Liver (tissue), 9 donors: ENCODE results near the gene UQCR10. TPM values are rescaled to one million over a fixed set of nuclear protein-coding genes. Genes with fewer than 3 reads are reported as not detected.

Source experiments
- DNase-seq: peaks from one replicate; pipeline ENCODE4 v3.0.0-alpha.2; 2017; ENCODE audit warnings: low spot score
- H3K27ac ChIP-seq, 2 donors: one replicate each; pipeline ENCODE4 v1.7.0; 2013; ENCODE audit warnings: inconsistent platforms in 2 of 2, low read length in 2 of 2, control low read depth in 1 of 2, low read depth in 1 of 2, mild to moderate bottlenecking in 1 of 2
- H3K27me3 ChIP-seq, 4 donors: one replicate each; pipeline versions ENCODE4 v1.6.1 to v1.7.0; 2013; ENCODE audit warnings: low read length in 3 of 4, inconsistent platforms in 1 of 4, mild to moderate bottlenecking in 1 of 4, moderate library complexity in 1 of 4; ENCODE audit not compliant: control insufficient read depth in 4 of 4, insufficient read depth in 4 of 4
- H3K36me3 ChIP-seq, 4 donors: one replicate each; pipeline versions ENCODE4 v1.6.1 to v1.7.0; 2013; ENCODE audit warnings: low read length in 3 of 4, mild to moderate bottlenecking in 3 of 4, low read depth in 1 of 4, moderate library complexity in 1 of 4; ENCODE audit not compliant: control insufficient read depth in 4 of 4, insufficient read depth in 3 of 4
- H3K4me1 ChIP-seq, 4 donors: one replicate each; pipeline versions ENCODE4 v1.6.1 to v1.7.0; 2013; ENCODE audit warnings: low read length in 3 of 4, mild to moderate bottlenecking in 3 of 4, moderate library complexity in 1 of 4; ENCODE audit not compliant: control insufficient read depth in 4 of 4, insufficient read depth in 4 of 4
- H3K4me3 ChIP-seq, 3 donors: one replicate each; pipeline versions ENCODE4 v1.6.1 to v1.7.0; 2013; ENCODE audit warnings: low read length in 3 of 3, control low read depth in 1 of 3, low read depth in 1 of 3, mild to moderate bottlenecking in 1 of 3
- H3K9ac ChIP-seq, 2 donors: one replicate each; pipeline ENCODE4 v1.7.0; 2013; ENCODE audit warnings: low read length in 2 of 2, mild to moderate bottlenecking in 2 of 2, moderate library complexity in 2 of 2, control low read depth in 1 of 2, low read depth in 1 of 2
- H3K9me3 ChIP-seq, 4 donors: one replicate each; pipeline versions ENCODE4 v1.6.1 to v1.7.0; 2013; ENCODE audit warnings: low read length in 3 of 4; ENCODE audit not compliant: control insufficient read depth in 4 of 4
- EGR1 ChIP-seq, 2 donors: IDR thresholded peaks; 2 replicates each; pipeline ENCODE4 v1.6.1; 2016 to 2018; ENCODE audit warnings: antibody characterized with exemption in 2 of 2, low read depth in 2 of 2
- FOXA2 ChIP-seq: IDR thresholded peaks from 2 replicates; pipeline ENCODE4 v1.6.1; 2016; ENCODE audit warnings: antibody characterized with exemption
- GABPA ChIP-seq, 2 donors: IDR thresholded peaks in 1 of 2; conservative IDR thresholded peaks in 1 of 2; 2 replicates each; pipeline ENCODE4 v1.6.1; 2016; ENCODE audit warnings: antibody characterized with exemption in 2 of 2, mild to moderate bottlenecking in 1 of 2, moderate library complexity in 1 of 2
- HNF4A ChIP-seq, 2 donors: conservative IDR thresholded peaks; 2 replicates each; pipeline ENCODE4 v1.6.1; 2016; ENCODE audit warnings: antibody characterized with exemption in 2 of 2, mild to moderate bottlenecking in 2 of 2
- HNF4G ChIP-seq: IDR thresholded peaks from 2 replicates; pipeline ENCODE4 v1.6.1; 2016; ENCODE audit warnings: antibody characterized with exemption
- JUND ChIP-seq, 2 donors: IDR thresholded peaks; 2 replicates each; pipeline ENCODE4 v1.6.1; 2016; ENCODE audit warnings: antibody characterized with exemption in 2 of 2
- MAX ChIP-seq: IDR thresholded peaks from 2 replicates; pipeline ENCODE4 v1.6.1; 2016; ENCODE audit warnings: antibody characterized with exemption
- NR2F2 ChIP-seq: IDR thresholded peaks from 2 replicates; pipeline ENCODE4 v1.6.1; 2016; ENCODE audit warnings: antibody characterized with exemption
- RAD21 ChIP-seq, 2 donors: IDR thresholded peaks; 2 replicates each; pipeline ENCODE4 v1.6.1; 2016; ENCODE audit warnings: antibody characterized with exemption in 2 of 2, mild to moderate bottlenecking in 2 of 2
- REST ChIP-seq: IDR thresholded peaks from 2 replicates; pipeline ENCODE4 v1.6.1; 2016; ENCODE audit warnings: antibody characterized with exemption, mild to moderate bottlenecking
- RXRA ChIP-seq, 2 donors: IDR thresholded peaks; 2 replicates each; pipeline ENCODE4 v1.6.1; 2017 to 2018; ENCODE audit warnings: antibody characterized with exemption in 2 of 2, mild to moderate bottlenecking in 1 of 2
- SP1 ChIP-seq: IDR thresholded peaks from 2 replicates; pipeline ENCODE4 v1.6.1; 2018; ENCODE audit warnings: antibody characterized with exemption, mild to moderate bottlenecking
- TAF1 ChIP-seq: conservative IDR thresholded peaks from 2 replicates; pipeline ENCODE4 v1.6.1; 2016; ENCODE audit warnings: antibody characterized with exemption, mild to moderate bottlenecking
- YY1 ChIP-seq: IDR thresholded peaks from 2 replicates; pipeline ENCODE4 v1.6.1; 2016; ENCODE audit warnings: antibody characterized with exemption, mild to moderate bottlenecking
- WGBS: extraction: QIAGEN DNeasy Blood & Tissue Kit; methylation state at CpG from one replicate; pipeline ENCODE4 v1.1.7; 2013; 5-methylcytosine and 5-hydroxymethylcytosine counted together
- polyA plus RNA-seq, 2 donors: library from polyadenylated mRNA; stranded (reverse) in 1 of 2; unstranded in 1 of 2; fragments of 200-250 nt in 1 of 2; fragments of >200 nt in 1 of 2; fragmentation: Nextera tagmentation in 1 of 2; extraction: Ambion mirVana in 1 of 2; gene quantifications; one replicate each; pipeline versions ENCODE4 v1.2.1 to v1.2.3, GENCODE V29; 2013 to 2015
- total RNA-seq, 2 donors: library from RNA; depleted of rRNA; stranded (reverse); fragments of >200 nt; gene quantifications; one replicate each; pipeline ENCODE4 v1.2.3, GENCODE V29; 2014
- TF ChIP-seq, protein P1 (sequence below): IDR thresholded peaks from 2 replicates; pipeline ENCODE4 v1.6.1; 2016; ENCODE audit warnings: antibody characterized with exemption
- TF ChIP-seq, protein P2 (sequence below): IDR thresholded peaks from 2 replicates; pipeline ENCODE4 v1.6.1; 2016; ENCODE audit warnings: antibody characterized with exemption
- TF ChIP-seq, protein P3 (sequence below): fragments of 150-350 bp; IDR thresholded peaks from 2 replicates; pipeline ENCODE4 v1.5.1; 2017; ENCODE audit warnings: improper control_type of control experiment, low read depth, low read length; ENCODE audit not compliant: missing input control
- donor health status: healthy.
- donor health status: healthy.
- donor health status: healthy.
- donor health status: healthy.
- donor health status: healthy.

UQCR10 gene
- total and polyA plus RNA-seq, 4 donors, result 40.2 to 243 (median 102) TPM

GRCh38 chr22:29726106-29726505, 41.1 kb upstream of the UQCR10 start:
- TF ChIP-seq RXRA (IDR thresholded peaks at IDR 0.05) (no peak), JUND (IDR thresholded peaks at IDR 0.05) (no peak), GABPA (IDR thresholded peaks at IDR 0.05 in 1 of 2, conservative IDR thresholded peaks at IDR 0.05 in 1 of 2) (no peak), TAF1 (no peak), HNF4G (no peak), EGR1 (IDR thresholded peaks at IDR 0.05; ENCODE audit: low read depth in 2 of 2) (no peak), REST (no peak), SP1 (no peak), NR2F2 (no peak), YY1 (no peak), HNF4A (conservative IDR thresholded peaks at IDR 0.05) (no peak), FOXA2 (no peak), RAD21 (IDR thresholded peaks at IDR 0.05) (no peak)
- TF ChIP-seq, protein P1, sequence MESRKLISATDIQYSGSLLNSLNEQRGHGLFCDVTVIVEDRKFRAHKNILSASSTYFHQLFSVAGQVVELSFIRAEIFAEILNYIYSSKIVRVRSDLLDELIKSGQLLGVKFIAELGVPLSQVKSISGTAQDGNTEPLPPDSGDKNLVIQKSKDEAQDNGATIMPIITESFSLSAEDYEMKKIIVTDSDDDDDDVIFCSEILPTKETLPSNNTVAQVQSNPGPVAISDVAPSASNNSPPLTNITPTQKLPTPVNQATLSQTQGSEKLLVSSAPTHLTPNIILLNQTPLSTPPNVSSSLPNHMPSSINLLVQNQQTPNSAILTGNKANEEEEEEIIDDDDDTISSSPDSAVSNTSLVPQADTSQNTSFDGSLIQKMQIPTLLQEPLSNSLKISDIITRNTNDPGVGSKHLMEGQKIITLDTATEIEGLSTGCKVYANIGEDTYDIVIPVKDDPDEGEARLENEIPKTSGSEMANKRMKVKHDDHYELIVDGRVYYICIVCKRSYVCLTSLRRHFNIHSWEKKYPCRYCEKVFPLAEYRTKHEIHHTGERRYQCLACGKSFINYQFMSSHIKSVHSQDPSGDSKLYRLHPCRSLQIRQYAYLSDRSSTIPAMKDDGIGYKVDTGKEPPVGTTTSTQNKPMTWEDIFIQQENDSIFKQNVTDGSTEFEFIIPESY, result no peak
- TF ChIP-seq, protein P2, sequence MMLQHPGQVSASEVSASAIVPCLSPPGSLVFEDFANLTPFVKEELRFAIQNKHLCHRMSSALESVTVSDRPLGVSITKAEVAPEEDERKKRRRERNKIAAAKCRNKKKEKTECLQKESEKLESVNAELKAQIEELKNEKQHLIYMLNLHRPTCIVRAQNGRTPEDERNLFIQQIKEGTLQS, result no peak
- TF ChIP-seq, protein P3, sequence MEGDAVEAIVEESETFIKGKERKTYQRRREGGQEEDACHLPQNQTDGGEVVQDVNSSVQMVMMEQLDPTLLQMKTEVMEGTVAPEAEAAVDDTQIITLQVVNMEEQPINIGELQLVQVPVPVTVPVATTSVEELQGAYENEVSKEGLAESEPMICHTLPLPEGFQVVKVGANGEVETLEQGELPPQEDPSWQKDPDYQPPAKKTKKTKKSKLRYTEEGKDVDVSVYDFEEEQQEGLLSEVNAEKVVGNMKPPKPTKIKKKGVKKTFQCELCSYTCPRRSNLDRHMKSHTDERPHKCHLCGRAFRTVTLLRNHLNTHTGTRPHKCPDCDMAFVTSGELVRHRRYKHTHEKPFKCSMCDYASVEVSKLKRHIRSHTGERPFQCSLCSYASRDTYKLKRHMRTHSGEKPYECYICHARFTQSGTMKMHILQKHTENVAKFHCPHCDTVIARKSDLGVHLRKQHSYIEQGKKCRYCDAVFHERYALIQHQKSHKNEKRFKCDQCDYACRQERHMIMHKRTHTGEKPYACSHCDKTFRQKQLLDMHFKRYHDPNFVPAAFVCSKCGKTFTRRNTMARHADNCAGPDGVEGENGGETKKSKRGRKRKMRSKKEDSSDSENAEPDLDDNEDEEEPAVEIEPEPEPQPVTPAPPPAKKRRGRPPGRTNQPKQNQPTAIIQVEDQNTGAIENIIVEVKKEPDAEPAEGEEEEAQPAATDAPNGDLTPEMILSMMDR, result no peak
- Histone ChIP-seq H3K9ac (no peak overlapping the region), H3K36me3 (peaks cover 0 to 8% (median 3%) of the 10 kb centered on the region in 4 donors), H3K27me3 (no peaks in the 10 kb centered on the region), H3K4me3 (no peak overlapping the region), H3K27ac (no peak overlapping the region), H3K4me1 (no peaks in the 10 kb centered on the region), H3K9me3 (no peaks in the 10 kb centered on the region)
- 73% methylated on average over 7 of the region's 7 CpGs for WGBS
- DNase-seq, result peak; percentile 70

DNA sequence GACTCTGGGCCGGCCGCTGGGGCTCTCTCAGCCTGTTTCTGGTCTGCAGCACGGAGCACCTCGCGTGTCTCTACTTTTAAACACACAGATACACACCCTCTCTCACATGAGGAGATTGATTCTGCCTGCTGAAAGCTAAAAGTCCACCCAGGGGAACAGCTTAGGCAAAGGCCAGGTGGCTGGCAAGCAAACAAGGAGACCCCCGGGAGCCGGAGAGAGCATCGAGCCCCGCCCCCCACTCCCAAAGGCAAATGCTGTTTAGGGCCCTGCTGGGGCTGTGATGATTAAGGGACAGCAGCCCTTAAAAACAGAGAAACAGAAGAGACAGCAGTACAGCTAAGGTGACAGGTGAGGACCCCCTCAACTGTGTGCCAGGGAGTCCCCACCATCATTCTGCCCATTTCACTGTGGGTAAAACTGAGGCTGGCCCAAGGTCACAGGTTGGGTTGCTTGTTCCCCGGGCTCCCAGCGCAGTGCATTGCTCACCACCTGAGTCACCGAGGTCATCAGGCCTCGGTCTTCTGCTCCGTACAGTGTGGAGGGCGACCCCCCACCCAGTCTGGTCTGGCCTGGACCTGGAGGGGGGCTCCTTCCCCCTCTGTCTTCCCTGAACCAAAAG, 40.5 kb upstream of the UQCR10 start:
- Histone ChIP-seq H3K4me3 (no peak overlapping the region), H3K27ac (no peak overlapping the region), H3K27me3 (no peaks in the 10 kb centered on the region), H3K9me3 (no peaks in the 10 kb centered on the region), H3K4me1 (no peaks in the 10 kb centered on the region), H3K9ac (no peak overlapping the region), H3K36me3 (peaks cover 0 to 11% (median 5%) of the 10 kb centered on the region in 4 donors)
- TF ChIP-seq GABPA (IDR thresholded peaks at IDR 0.05 in 1 of 2, conservative IDR thresholded peaks at IDR 0.05 in 1 of 2) (no peak), TAF1 (no peak), NR2F2 (no peak), YY1 (no peak), MAX (no peak), SP1 (no peak), REST (no peak)
- TF ChIP-seq, protein P1, result no peak
- WGBS, result 46% methylated on average over 15 of the region's 15 CpGs
- peak; percentile 41 for DNase-seq
